ENCODE results near the gene TAP2.

Gene TAP2

GRCh38 chr6:32792901-32793435 lies 45.6 kb downstream of the TAP2 start:
- TF ChIP-seq CTCF (conservative IDR thresholded peaks at IDR 0.05; ENCODE audit: low read length): no peak
- no peak for DNase-seq (ENCODE audit: low read depth)
- H3K4me3 ChIP-seq (ENCODE audit: low read length): no peak overlapping the region

GRCh38 chr6:32790306-32790705 lies 48.2 kb downstream of the TAP2 start:
- no peak for TF ChIP-seq CTCF (conservative IDR thresholded peaks at IDR 0.05; ENCODE audit: low read length)
- DNase-seq (ENCODE audit: low read depth): no peak

More at GRCh38 chr6:32790306-32790705, 48.2 kb downstream of the TAP2 start:
- H3K4me3 ChIP-seq (ENCODE audit: low read length): no peak overlapping the region

All from AG10803 (cell line).